Kidney glomerular epithelial cell (primary cell): ENCODE results near the gene KLHL33.
"Not testable (repeated sequence)": the region's sequence is repeated elsewhere in the genome, so short reads cannot be mapped to it uniquely, and the experiment has no call there.

Source experiments
- DNase-seq: peaks from one replicate; lab custom pipeline; 2025; lab: John Stamatoyannopoulos, UW

Gene KLHL33

GRCh38 chr14:20435582-20436362 lies at the start of gene KLHL33:
TSS of gene KLHL33 (minus strand) at chr14:20436166. CDS start at chr14:20435811, 355 bp downstream.
- DNase-seq, result no peak

DNA sequence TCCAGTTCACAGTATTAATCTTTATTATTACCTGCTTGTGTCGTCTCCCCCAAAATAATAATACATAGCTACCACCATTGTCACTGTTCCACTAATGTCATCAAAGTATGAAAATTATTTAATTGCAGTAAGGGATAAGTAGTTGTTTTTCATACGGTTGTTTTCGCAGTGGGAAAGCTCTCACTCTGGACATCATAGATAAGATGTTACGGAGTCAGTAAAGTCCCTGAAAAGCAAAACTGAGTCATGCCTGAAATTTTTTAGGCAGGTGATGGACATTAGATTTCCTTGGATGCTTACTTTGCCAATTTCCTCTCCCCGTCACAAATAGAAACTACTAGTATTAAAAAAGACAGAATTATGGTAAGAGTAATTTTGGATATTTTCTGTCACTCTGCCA lies 46.4 kb upstream of the KLHL33 start:
- no peak for DNase-seq

DNA sequence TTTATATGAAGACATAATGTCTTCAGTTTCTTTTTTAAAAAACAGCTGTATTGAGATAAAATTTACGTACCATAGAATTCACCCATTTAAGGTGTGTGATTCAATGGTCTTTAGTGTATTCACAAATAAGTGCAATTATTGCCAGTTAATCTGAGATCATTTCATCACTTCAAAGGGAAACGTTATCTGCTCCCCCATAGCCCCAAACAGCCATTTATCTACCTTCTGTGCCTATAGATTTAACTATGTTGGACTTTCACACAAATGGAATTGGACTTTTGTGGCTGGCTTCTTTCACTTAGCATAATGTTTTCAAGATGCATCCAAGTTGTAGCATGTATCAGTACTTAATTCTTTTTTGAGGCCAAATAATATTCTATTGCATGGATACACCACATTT lies 42.9 kb upstream of the KLHL33 start:
- no peak for DNase-seq

DNA sequence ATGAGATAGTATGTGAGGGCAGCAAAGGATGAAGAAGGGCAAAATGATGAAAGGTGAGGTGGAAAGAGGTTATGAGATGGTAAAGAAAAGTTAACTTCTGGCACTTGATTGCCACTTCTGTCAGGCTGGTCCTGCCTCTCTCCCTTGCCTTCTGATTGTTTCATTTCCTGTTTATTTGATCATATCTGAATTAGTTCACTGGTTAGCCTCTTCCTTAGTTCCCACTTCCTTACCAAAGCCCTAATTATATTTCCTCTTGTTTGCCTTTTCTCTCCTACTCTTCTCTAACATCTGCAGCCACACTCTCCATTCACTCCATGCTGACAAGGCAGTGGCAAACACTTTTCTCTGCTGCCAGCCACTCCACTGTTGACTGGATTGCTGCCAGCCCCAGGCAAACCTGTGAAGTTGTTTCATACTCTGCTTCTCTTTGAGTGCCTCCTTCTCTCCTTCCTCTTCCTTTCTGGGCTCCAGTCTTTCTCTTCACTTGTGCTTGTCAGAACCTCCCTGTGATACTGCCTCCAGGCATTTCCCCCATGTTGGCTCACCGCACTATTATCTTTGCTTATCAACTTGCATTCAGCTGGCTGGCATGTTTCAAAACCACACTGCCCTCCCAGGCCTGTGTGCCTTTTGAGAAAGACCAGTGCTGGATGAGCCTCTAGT lies 41.4 kb upstream of the KLHL33 start:
- peak; percentile 12 for DNase-seq

GRCh38 chr14:20476776-20477175 lies 40.8 kb upstream of the KLHL33 start:
- no peak for DNase-seq

GRCh38 chr14:20472536-20473169 lies 36.7 kb upstream of the KLHL33 start:
- DNase-seq, result no peak

- DNase-seq, result peak; percentile 25
These were observed 34.6 kb upstream of the KLHL33 start for GRCh38 chr14:20470603-20470901.

GRCh38 chr14:20469890-20470602 lies 34.1 kb upstream of the KLHL33 start:
- peak; percentile 71 for DNase-seq

GRCh38 chr14:20469242-20469889 lies 33.4 kb upstream of the KLHL33 start, which contains the start of gene PNP:
TSS of gene PNP (plus strand) at chr14:20469406. CDS start at chr14:20469525, 119 bp downstream.
- DNase-seq, result peak; percentile 83

DNA sequence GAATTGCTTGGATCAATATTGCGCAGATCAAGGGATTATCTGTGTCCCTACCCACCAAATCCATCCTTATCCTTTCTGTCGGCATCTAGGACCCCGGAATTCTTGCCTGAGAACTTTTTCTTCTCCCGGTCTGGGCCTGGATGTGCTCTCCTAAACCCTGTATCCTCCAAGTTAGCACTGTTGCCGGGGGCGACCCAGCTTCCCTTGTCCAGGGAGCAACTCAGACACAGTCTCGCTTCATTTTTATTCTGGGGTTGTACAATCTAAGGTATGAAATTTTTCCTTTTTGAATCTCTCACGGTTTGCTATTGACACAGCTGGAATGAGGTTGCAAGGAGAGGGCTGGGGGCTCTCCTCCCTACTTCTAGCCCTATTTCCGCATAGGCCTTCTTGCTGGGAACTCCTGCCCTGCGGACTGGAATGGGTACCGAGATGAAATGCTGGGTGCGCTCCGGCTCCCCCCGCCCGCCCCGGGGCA lies 32.8 kb upstream of the KLHL33 start:
- DNase-seq, result no peak

DNA sequence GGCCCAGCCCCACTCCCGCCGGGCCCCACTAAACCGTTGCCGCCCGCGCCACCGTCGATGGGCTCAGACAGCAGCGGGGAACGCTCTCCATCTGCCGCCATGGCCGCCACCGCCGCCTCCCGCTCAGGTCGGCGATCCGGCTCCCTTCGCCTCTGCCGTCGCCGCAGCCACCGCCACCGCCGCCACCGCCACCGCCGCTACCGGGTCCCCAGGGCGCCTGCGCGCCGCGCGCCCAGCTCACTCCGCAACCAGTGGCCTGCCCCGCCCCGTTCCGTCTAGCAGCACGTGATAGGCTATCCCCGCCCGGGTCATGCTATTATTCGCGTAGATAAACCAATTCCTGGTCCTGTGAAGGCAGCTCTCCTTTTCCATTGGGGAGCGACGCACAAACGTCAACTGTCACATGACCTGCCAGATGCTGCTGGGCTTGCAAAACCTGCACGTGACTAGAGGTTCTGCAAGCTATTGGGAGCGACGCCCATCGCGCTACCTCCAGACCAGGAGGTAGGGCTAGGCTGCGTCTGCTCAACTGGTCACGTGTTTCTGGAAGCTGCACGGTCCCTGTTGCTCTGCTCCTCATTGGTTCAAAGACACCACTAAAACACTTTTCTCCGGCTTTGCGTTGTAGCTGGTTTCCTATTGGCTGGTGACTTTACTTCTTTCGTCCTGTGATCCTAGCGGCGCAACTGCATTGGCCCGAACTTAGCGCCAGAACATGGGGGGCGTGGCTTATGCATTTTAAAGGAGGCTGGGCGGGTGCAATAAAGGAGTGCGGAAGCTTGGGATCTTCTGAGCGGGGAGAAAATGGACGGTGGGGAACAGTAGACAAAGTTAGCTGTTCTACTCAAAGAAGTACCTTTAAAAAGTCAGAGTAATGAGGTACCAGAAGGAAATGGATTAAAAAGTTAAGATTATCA lies 25.5 kb upstream of the KLHL33 start, which contains the start of gene PIP4P1:
TSS of gene PIP4P1 (minus strand) at position 210 of the 917 bp plus-strand sequence. CDS start at position 101, 109 bp downstream.
- peak; percentile 100 for DNase-seq

- no peak for DNase-seq
These were observed 24.7 kb upstream of the KLHL33 start for GRCh38 chr14:20460458-20461224.

DNA sequence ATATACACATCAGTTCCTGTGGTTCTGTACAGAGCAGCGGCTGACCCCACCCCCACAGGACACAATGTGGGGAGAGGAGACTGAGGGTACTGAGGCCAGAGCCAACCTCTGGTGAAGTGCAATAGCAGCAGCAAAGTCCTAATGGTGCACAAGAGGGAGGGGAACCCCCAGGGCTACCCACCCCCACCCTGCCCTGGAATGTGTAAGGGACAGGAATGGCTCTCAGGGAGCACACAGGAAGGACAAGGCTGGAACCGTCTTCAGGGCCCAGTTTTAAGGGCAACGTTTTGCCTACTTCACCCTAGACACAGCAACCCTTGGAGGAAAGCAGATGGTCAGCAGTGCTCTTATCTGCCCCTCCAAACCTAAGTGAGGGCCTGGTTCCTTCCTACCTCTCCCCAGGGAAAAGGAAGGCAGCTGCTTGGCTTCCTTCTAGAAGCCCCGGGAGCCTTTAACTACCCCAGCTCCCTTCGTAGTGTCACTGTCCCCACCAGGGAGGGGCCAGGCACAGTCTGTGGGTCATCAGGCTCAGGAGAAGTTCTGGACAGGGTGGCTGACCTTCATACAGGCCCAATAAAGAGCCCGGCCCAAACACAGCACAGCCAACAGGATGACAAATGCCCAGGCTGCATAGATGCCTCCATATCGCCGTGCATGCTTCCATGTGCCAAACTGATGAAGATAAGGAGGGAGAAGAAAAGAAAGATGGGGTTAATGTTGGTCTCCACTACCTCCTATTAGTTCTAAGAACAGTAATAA lies 22.2 kb upstream of the KLHL33 start:
- DNase-seq, result no peak

DNA sequence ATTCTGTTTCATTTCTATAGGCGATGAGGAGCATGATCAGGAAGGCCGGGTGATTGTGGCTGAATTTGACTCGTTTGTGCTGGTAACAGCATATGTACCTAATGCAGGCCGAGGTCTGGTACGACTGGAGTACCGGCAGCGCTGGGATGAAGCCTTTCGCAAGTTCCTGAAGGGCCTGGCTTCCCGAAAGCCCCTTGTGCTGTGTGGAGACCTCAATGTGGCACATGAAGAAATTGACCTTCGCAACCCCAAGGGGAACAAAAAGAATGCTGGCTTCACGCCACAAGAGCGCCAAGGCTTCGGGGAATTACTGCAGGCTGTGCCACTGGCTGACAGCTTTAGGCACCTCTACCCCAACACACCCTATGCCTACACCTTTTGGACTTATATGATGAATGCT lies 21.0 kb upstream of the KLHL33 start:
- no peak for DNase-seq

- peak; percentile 98 for DNase-seq
These were observed 19.7 kb upstream of the KLHL33 start for GRCh38 chr14:20455355-20456300.

- peak; percentile 100 for DNase-seq
These were observed 18.8 kb upstream of the KLHL33 start, which contains the start of the genes APEX1 and OSGEP for GRCh38 chr14:20454516-20455354. TSS of gene APEX1 (plus strand) at chr14:20455226. CDS start at chr14:20455646, 420 bp downstream. TSS of gene OSGEP (minus strand) at chr14:20454812. CDS start at chr14:20454683, 129 bp downstream.

DNA sequence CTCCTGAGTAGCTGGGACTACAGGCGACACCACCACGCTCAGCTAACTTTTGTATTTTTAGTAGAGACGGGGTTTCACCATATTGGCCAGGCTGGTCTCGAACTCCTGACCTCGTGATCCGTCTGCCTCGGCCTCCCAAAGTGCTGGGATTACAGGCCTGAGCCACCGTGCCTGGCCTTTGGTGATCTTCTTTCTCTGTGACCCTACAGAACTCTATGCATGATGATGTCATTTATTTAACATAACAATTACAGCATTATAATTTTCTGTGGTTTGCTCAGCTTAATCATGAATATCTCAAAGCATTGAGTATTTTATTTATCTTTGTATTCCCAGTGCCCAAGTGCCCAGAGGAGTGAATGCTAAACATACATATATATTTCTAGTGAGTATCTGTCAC lies 16.9 kb upstream of the KLHL33 start:
- DNase-seq, result not testable (repeated sequence)
